K562 (cell line): ENCODE data around the gene OR51B2. TPM values are rescaled to one million over a fixed set of nuclear protein-coding genes. Genes with fewer than 3 reads are reported as not detected.

Experiments used
- ATAC-seq: fragments of 200-7000 bp; cut with Tn5 transposase; 3 replicates; pipeline ENCODE4 v1.9.1; 2020; ENCODE audit warnings: moderate library complexity
- BruUV-seq: library from RNA; stranded (reverse); fragments of 400-500 nt; replicated peaks from 2 replicates; lab custom pipeline; 2021; lab: Mats Ljungman, UMichigan
- CTCF ChIA-PET: fragments of 300-600 bp; formaldehyde crosslinking; extraction: SDS; loops from one replicate; lab custom pipeline; 2021; ENCODE audit warnings: low intra/inter-chr PET ratio; lab: Yijun Ruan, JAX
- POLR2A ChIA-PET: fragments of 300-600, 350-650 bp; sonication (Branson Sonifier 250); formaldehyde crosslinking; extraction: SDS; loops from one replicate; lab custom pipeline; 2021; ENCODE audit warnings: antibody characterized with exemption, inconsistent platforms; lab: Yijun Ruan, JAX
- DNase-seq, 4 experiments: peaks; one replicate each; pipeline versions ENCODE4 v3.0.0 to v3.0.0-alpha.2; 2011 to 2018; ENCODE audit warnings: low spot score in 3 of 4, mixed read lengths in 3 of 4; ENCODE audit errors: extremely low read depth in 1 of 4
- FAIRE-seq: peaks from 2 replicates; lab custom pipeline; 2011; peaks lifted over from hg19 to GRCh38; lab: Jason Lieb, UNC
- H2AFZ ChIP-seq: 2 replicates; pipeline ENCODE4 v1.6.0; 2011; ENCODE audit warnings: low read depth, low read length, control low read depth, inconsistent platforms
- H3K27ac ChIP-seq: fragments of 200-600 bp; 3 replicates; pipeline ENCODE4 v1.8.0; 2011; ENCODE audit warnings: low read depth, mild to moderate bottlenecking, control low read depth, inconsistent platforms, low read length, moderate library complexity, mixed read lengths; ENCODE audit errors: extremely low read depth
- H3K27me3 ChIP-seq, 2 experiments: fragments of 300-600 bp in 1 of 2; 2 replicates in 1 of 2; 3 replicates in 1 of 2; pipeline versions ENCODE4 v1.6.0 to v1.8.0; 2011; ENCODE audit warnings: inconsistent platforms in 2 of 2, low read length in 2 of 2, mild to moderate bottlenecking in 1 of 2, mixed read lengths in 1 of 2, moderate library complexity in 1 of 2; ENCODE audit not compliant: control insufficient read depth in 2 of 2, insufficient read depth in 2 of 2
- H3K36me3 ChIP-seq: fragments of 300-600 bp; 3 replicates; pipeline ENCODE4 v1.8.0; 2011; ENCODE audit warnings: mild to moderate bottlenecking, low read length, inconsistent platforms; ENCODE audit not compliant: control insufficient read depth, insufficient read depth
- H3K4me1 ChIP-seq, 2 experiments: fragments of 200-600 bp in 1 of 2; replicated peaks in 1 of 2; 2 replicates in 1 of 2; 3 replicates in 1 of 2; pipeline versions ENCODE4 v1.5.1 to v1.8.0; 2011; ENCODE audit warnings: inconsistent platforms in 2 of 2, low read length in 2 of 2, mild to moderate bottlenecking in 1 of 2, mixed read lengths in 1 of 2, moderate library complexity in 1 of 2; ENCODE audit not compliant: control insufficient read depth in 2 of 2, insufficient read depth in 2 of 2
- H3K4me2 ChIP-seq: 2 replicates; pipeline ENCODE4 v1.6.1; 2011; ENCODE audit warnings: low read length, control low read depth, inconsistent platforms, mixed read lengths; ENCODE audit not compliant: insufficient read depth
- H3K4me3 ChIP-seq: fragments of 200-600 bp; sonication (generic), shearing (Covaris generic); 2 replicates; pipeline ENCODE4 v1.5.1; 2016; ENCODE audit warnings: control low read depth, inconsistent platforms
- H3K79me2 ChIP-seq: fragments of 200-600 bp; 3 replicates; pipeline ENCODE4 v1.8.0; 2011; ENCODE audit warnings: low read length, inconsistent platforms; ENCODE audit not compliant: control insufficient read depth, insufficient read depth
- H3K9ac ChIP-seq, 2 experiments: 2 replicates each; pipeline versions ENCODE4 v1.6.0 to v1.6.1; 2011; ENCODE audit warnings: low read depth in 2 of 2, low read length in 2 of 2, control low read depth in 1 of 2, inconsistent platforms in 1 of 2, mild to moderate bottlenecking in 1 of 2, mixed read lengths in 1 of 2; ENCODE audit not compliant: insufficient read depth in 1 of 2
- H3K9me1 ChIP-seq: one replicate; pipeline ENCODE4 v1.6.0; 2011; ENCODE audit warnings: inconsistent platforms, mild to moderate bottlenecking, low read length, moderate library complexity; ENCODE audit not compliant: control insufficient read depth, insufficient read depth
- H3K9me3 ChIP-seq: replicated peaks from 2 replicates; pipeline ENCODE4 v1.5.1; 2011; ENCODE audit warnings: low read depth, low read length, inconsistent platforms; ENCODE audit not compliant: control insufficient read depth, insufficient read depth
- H4K20me1 ChIP-seq: replicated peaks from 2 replicates; pipeline ENCODE4 v1.6.1; 2011; ENCODE audit warnings: low read length, inconsistent platforms, mixed read lengths; ENCODE audit not compliant: control insufficient read depth, insufficient read depth
- AFF4 ChIP-seq: sonication (generic); formaldehyde crosslinking; IDR thresholded peaks from 2 replicates; pipeline ENCODE4 v1.8.0; 2023; ENCODE audit warnings: mild to moderate bottlenecking, missing genetic modification reagents
- CHD2 ChIP-seq: IDR thresholded peaks from 2 replicates; pipeline ENCODE4 v1.6.1; 2011; ENCODE audit warnings: low read depth, low read length
- CTBP1 ChIP-seq: fragments of 450-650 bp; IDR thresholded peaks from 2 replicates; pipeline ENCODE4 v1.6.1; 2016; ENCODE audit warnings: borderline replicate concordance
- ELK1 ChIP-seq: sonication (generic); formaldehyde crosslinking; IDR thresholded peaks from 2 replicates; pipeline ENCODE4 v1.8.1; 2022; ENCODE audit warnings: missing genetic modification reagents
- KAT2B ChIP-seq: IDR thresholded peaks from one replicate; pipeline ENCODE4 v1.6.1; 2012; ENCODE audit warnings: low read depth, mild to moderate bottlenecking, control low read depth, inconsistent platforms, low read length, moderate library complexity
- MXI1 ChIP-seq: IDR thresholded peaks from 2 replicates; pipeline ENCODE4 v1.6.1; 2011; ENCODE audit warnings: low read depth, mild to moderate bottlenecking, improper control_type of control experiment, low read length
- PTBP1 ChIP-seq: fragments of 200-400 bp; formaldehyde crosslinking; IDR thresholded peaks from 2 replicates; pipeline ENCODE4 v1.6.1; 2017; ENCODE audit warnings: low read depth, low read length
- RAD51 ChIP-seq: fragments of 450-650 bp; IDR thresholded peaks from 2 replicates; pipeline ENCODE4 v1.7.1; 2016; ENCODE audit warnings: low read depth, mild to moderate bottlenecking, borderline replicate concordance
- RBM39 ChIP-seq: fragments of 200-400 bp; formaldehyde crosslinking; optimal IDR thresholded peaks from 2 replicates; pipeline ENCODE3; 2018; ENCODE audit warnings: low read depth, low read length
- SMARCA4 ChIP-seq: fragments of 450-650 bp; IDR thresholded peaks from 2 replicates; pipeline ENCODE4 v1.6.1; 2016
- TBL1XR1 ChIP-seq, 2 experiments: IDR thresholded peaks; 2 replicates each; pipeline ENCODE4 v1.6.1; 2012; ENCODE audit warnings: improper control_type of control experiment in 2 of 2, low read length in 2 of 2, mild to moderate bottlenecking in 1 of 2
- WHSC1 ChIP-seq: IDR thresholded peaks from one replicate; pipeline ENCODE4 v1.6.1; 2012; ENCODE audit warnings: low read length, control low read depth, inconsistent platforms
- ZKSCAN1 ChIP-seq: fragments of 150-350 bp; IDR thresholded peaks from 2 replicates; pipeline ENCODE4 v1.6.1; 2016; ENCODE audit warnings: low read depth, low read length
- ZNF184 ChIP-seq: sonication (generic); formaldehyde crosslinking; IDR thresholded peaks from 2 replicates; pipeline ENCODE4 v1.5.0; 2020; ENCODE audit warnings: missing genetic modification reagents
- ZNF444 ChIP-seq: fragments of 250-450 bp; sonication (Bioruptor Pico); IDR thresholded peaks from 2 replicates; pipeline ENCODE4 v1.4.0; 2020; ENCODE audit warnings: mild to moderate bottlenecking, moderate library complexity
- ZNF584 ChIP-seq: fragments of 200-800 bp; sonication (Bioruptor generic); IDR thresholded peaks from 2 replicates; pipeline ENCODE4 v1.6.1; 2016; ENCODE audit warnings: low read depth, mild to moderate bottlenecking, missing genetic modification characterization, missing compliant biosample characterization
- WGBS: fragments of 100-300 bp; shearing (Covaris generic); methylation state at CpG from one replicate; pipeline ENCODE4 v1.1.6; 2016; ENCODE audit warnings: low coverage, mixed read lengths; ENCODE audit not compliant: insufficient coverage; ENCODE audit errors: missing lambda C conversion rate; 5-methylcytosine and 5-hydroxymethylcytosine counted together
- in situ Hi-C: fragments of 300-500 bp; cut with MboI; formaldehyde crosslinking; loops from 4 replicates; pipeline ENCODE4 v1.15.0; 2018; ENCODE audit warnings: inconsistent platforms, mixed read lengths
- intact Hi-C: fragments of 100-400 bp; cut with micrococcal nuclease; formaldehyde crosslinking; loops from 2 replicates; pipeline ENCODE4 v1.14.2; 2022
- polyA plus RNA-seq, 8 experiments: library from polyadenylated mRNA; depleted of rRNA in 4 of 8; stranded (reverse) in 5 of 8; unstranded in 3 of 8; fragments of >200 nt; fragmentation: Nextera tagmentation in 2 of 8; fragmentation: Illumina TruSeq in 1 of 8; extraction: Ambion mirVana in 2 of 8; extraction: Trizol in 1 of 8; gene quantifications; 2 replicates each; pipeline versions ENCODE4 v1.2.1 to v1.2.3, GENCODE V29; 2011 to 2014; ENCODE audit warnings: inconsistent platforms in 1 of 8, missing spikeins in 1 of 8
- total RNA-seq, 7 experiments: library from RNA; depleted of rRNA in 6 of 7; stranded (reverse); fragments of >200 nt in 6 of 7; fragmentation: Illumina TruSeq in 2 of 7; extraction: Trizol in 2 of 7; gene quantifications; 2 replicates each; pipeline versions ENCODE4 v1.2.1 to v1.2.3, GENCODE V29; 2011 to 2021; ENCODE audit warnings: low replicate concordance in 1 of 7
- TF ChIP-seq, protein P1 (sequence below): sonication (generic); IDR thresholded peaks from 2 replicates; pipeline ENCODE4 v1.6.1; 2016
- TF ChIP-seq, protein P2 (sequence below): fragments of 250-450 bp; sonication (Bioruptor Pico); IDR thresholded peaks from 2 replicates; pipeline ENCODE4 v1.5.0; 2021

Gene OR51B2
- total and polyA plus RNA-seq, 9 of the 15 experiments (the other 6 are each of a cell fraction or from before 2014, with no cell fraction given), result 0.38 to 6.6 (median 4.0) TPM

- ATAC-seq (no peak), FAIRE-seq (no peak), DNase-seq (peak in 2 of 4 experiments; percentile 19 to 25)
- H3K27me3 ChIP-seq, result no peaks in the 10 kb centered on the region
- in situ Hi-C loops, result no loop called here
- H3K9me3 ChIP-seq, result no peaks in the 10 kb centered on the region
- no peak overlapping the region for H3K27ac ChIP-seq
- WGBS, result 20% methylated on average over 3 of the region's 3 CpGs
- peaks cover 52% of the 10 kb centered on the region for H3K36me3 ChIP-seq
- no TSS peak for BruUV-seq
- H2AFZ ChIP-seq, result no peak overlapping the region
- no peaks in the 10 kb centered on the region for H4K20me1 ChIP-seq
- intact Hi-C loops, result no loop called here
- no peak overlapping the region for H3K4me3 ChIP-seq
- POLR2A ChIA-PET, result no interaction called here
- H3K4me2 ChIP-seq, result no peak overlapping the region
- CTCF ChIA-PET, result no interaction called here
- peaks cover 58% of the 10 kb centered on the region for H3K79me2 ChIP-seq
- H3K9ac ChIP-seq, result no peak overlapping the region
- H3K9me1 ChIP-seq, result no peaks in the 10 kb centered on the region
- peaks cover 5 to 34% of the 10 kb centered on the region in 2 experiments; a peak in 3 of 5 replicates for H3K4me1 ChIP-seq
- no peak for TF ChIP-seq TBL1XR1 (IDR thresholded peaks at IDR 0.05; ENCODE audit: low read length in 2 of 2)
- TF ChIP-seq, protein P1, sequence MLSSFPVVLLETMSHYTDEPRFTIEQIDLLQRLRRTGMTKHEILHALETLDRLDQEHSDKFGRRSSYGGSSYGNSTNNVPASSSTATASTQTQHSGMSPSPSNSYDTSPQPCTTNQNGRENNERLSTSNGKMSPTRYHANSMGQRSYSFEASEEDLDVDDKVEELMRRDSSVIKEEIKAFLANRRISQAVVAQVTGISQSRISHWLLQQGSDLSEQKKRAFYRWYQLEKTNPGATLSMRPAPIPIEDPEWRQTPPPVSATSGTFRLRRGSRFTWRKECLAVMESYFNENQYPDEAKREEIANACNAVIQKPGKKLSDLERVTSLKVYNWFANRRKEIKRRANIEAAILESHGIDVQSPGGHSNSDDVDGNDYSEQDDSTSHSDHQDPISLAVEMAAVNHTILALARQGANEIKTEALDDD, result peak; percentile 44; the same call in 1 of the 2 replicates
- peak; percentile 15; the same call in 1 of the 2 replicates for TF ChIP-seq CTBP1
- TF ChIP-seq ZNF444, result no peak
- no peak for TF ChIP-seq ELK1 (CRISPR knock-in tag)
- no peak for TF ChIP-seq KAT2B
- TF ChIP-seq ZNF184 (CRISPR knock-in tag), result no peak
- TF ChIP-seq AFF4 (CRISPR knock-in tag), result no peak
- TF ChIP-seq PTBP1, result no peak
- TF ChIP-seq RAD51, result no peak
- no peak for TF ChIP-seq SMARCA4
- no peak for TF ChIP-seq MXI1
- no peak for TF ChIP-seq CHD2
- no peak for TF ChIP-seq ZNF584 (CRISPR knock-in tag)
- no peak for TF ChIP-seq ZKSCAN1
- no peak for TF ChIP-seq WHSC1
- TF ChIP-seq, protein P2, sequence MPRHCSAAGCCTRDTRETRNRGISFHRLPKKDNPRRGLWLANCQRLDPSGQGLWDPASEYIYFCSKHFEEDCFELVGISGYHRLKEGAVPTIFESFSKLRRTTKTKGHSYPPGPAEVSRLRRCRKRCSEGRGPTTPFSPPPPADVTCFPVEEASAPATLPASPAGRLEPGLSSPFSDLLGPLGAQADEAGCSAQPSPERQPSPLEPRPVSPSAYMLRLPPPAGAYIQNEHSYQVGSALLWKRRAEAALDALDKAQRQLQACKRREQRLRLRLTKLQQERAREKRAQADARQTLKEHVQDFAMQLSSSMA (CRISPR knock-in tag), result no peak
- TF ChIP-seq RBM39, result no peak
These were observed 38.0 kb upstream of the OR51B2 start for GRCh38 chr11:5362017-5362625.
